GM20431 (cell line): ENCODE data around the gene MSS51.

Experiments
- in situ Hi-C: fragments of 300-500 bp; cut with MseI, MboI; formaldehyde crosslinking; loops from one replicate; pipeline ENCODE4 v1.15.0; 2020; ENCODE audit warnings: low sequenced_read_pairs; ENCODE audit not compliant: unreplicated experiment

The MSS51 gene

DNA sequence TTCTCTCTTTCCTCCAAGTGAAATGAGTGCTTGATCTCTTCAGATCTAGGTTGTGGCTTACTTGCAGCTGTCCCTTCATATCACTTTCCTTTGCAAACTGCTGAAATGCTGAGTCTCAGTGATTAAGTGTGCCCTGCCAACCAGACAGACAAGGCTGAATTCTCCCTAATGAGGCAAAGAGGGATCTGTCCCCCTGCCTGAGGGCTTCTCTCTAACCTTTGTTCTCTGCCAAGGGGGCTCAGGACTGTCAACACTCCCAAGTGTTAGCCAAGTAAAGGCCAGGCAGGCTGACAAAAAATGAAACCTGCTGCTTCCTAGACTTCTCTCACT lies at the start of gene MSS51:
Gene MSS51, minus strand, starts transcription at position 24 of the 330 bp plus-strand sequence. CDS start 5,277 bp downstream, outside the sequence.
- in situ Hi-C loops, result no loop called here

- in situ Hi-C loops, result no loop called here
Observed at GRCh38 chr10:73480158-73480557, 46.8 kb upstream of the MSS51 start.

DNA sequence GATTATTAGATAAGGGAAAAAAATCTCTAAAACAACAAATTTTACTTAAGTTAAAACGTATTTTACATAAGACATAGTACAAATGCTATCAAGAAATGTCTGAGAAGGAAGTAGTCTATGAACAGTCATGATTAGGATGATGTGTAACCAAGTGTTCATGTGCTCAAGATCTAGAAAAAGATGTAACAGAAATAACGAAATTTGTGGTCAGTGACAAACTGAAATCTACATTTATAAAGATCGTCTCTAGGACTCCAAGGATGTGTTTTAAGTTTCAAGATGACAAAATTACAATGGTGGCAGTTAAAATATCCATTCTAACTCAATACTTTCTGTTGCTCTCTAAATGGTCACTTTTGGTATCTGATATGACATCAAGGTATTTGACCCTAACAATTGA lies 45.3 kb upstream of the MSS51 start:
- in situ Hi-C loops, result no loop called here

DNA sequence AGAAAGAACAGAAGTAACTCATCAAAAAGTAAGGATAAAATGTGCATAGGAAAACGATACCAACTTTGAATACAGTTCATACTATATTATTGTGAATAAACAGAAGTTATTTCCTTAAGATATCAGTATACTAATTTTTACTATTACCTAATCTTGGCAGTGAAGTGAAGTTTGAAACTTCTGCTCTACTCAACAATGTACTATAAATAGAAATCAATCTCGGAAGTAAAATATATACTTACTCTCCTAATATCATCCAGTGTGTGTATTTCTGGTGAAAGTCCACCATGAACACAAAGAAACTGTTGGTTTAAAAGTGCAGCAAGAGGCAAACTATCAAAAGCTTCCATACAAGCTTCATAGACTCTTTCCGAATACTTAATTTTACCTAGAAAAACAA lies 37.9 kb upstream of the MSS51 start:
- in situ Hi-C loops, result no loop called here

GRCh38 chr10:73469579-73469978 lies 36.2 kb upstream of the MSS51 start:
- in situ Hi-C loops, result no loop called here

GRCh38 chr10:73467206-73467605 lies 33.8 kb upstream of the MSS51 start:
- in situ Hi-C loops, result no loop called here

GRCh38 chr10:73465978-73466726 lies 32.8 kb upstream of the MSS51 start:
- in situ Hi-C loops, result no loop called here

GRCh38 chr10:73460897-73461296 lies 27.5 kb upstream of the MSS51 start:
- in situ Hi-C loops, result no loop called here

DNA sequence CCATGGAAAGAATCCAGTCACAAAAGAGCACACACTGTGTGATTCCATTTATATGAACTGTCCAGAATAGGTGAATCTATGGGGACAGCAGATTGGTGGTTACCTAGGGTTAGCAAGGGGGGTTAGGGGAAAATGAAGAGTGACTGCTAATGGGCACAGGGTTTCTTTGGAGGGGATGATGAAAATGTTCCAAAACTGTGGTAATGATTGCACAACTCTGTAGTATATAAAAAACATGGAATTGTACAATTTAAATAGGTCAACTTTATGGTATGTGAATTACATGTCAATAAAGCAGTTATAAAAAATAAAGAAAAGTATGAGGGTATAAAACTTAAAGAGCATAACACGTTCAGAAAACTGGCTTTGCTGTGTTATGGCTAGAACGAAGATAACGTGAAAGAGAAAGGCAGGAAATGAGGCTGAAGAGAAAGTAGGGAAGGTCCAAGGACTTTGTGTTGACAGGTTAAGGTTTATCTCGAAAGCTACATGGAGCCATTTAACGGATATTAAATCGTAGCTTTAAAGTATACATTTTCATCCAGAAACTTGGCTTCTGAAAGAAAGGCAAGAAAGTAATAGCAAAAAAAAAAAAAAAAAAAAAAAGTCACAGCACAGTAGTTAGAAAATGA lies 26.4 kb upstream of the MSS51 start:
- in situ Hi-C loops, result no loop called here

GRCh38 chr10:73456187-73456890 lies 23.0 kb upstream of the MSS51 start:
- in situ Hi-C loops, result no loop called here

DNA sequence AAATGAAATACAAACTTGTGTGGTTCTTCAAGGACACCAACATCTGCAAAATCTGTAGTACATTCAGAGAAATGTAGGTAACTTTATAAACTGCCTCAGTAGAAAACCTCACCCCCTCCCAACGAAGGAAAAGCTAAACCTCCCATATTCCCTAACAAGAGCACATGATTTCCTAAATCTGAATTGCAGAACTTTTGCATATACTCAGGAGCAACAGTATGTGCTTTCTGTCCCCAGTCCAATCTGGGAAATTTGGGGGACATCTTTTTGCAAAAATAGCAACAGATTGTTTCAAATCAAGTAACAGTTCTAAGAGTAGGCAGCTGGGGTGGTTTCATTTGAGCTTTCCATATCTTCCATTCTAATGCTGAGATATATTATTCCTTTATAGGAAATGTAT lies 15.8 kb upstream of the MSS51 start:
- in situ Hi-C loops, result no loop called here

DNA sequence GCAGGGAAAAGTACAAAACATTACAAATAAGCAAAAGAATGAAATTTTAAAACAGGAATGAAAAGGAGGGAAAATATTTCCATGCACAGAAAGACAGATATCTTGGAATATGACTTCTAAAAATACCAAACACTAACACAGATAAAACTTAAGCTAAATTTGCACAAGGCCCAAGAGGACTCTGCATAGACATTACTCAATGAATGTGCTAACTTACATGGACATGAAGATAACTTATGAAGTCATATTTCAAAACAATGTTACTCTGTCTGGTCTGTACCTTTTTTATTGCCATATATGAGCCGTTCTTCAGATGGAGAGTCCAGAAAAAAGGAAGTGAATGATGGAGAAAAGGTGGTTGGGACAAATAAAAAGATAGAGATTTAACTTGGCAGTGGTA lies 15.0 kb upstream of the MSS51 start:
- in situ Hi-C loops, result no loop called here

GRCh38 chr10:73446926-73447325 lies 13.6 kb upstream of the MSS51 start:
- in situ Hi-C loops, result no loop called here

DNA sequence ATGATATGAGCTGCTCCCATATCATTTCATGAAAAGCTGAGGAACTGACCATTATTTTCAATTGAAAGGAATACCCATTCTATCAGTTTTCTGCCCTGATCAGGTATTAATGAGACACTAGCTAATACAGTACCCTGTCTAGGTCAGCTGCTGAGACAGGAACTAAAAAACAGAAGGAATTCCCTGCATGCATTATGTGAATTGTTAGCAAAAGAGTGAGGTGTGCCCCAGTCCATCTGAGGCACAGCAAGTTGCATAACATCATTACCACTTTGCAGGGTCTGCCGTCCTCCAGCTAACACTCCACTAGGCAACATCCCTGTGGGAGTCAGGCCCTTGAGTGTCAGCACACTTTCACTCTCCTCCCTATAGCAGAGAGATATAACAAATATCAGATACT lies 11.1 kb upstream of the MSS51 start:
- in situ Hi-C loops, result no loop called here

GRCh38 chr10:73439605-73440312 lies 6.4 kb upstream of the MSS51 start:
- in situ Hi-C loops, result no loop called here

- in situ Hi-C loops, result no loop called here
Observed at GRCh38 chr10:73439055-73439454, 5.7 kb upstream of the MSS51 start.

GRCh38 chr10:73432646-73433537 lies 469 bp downstream of the MSS51 start:
- in situ Hi-C loops, result no loop called here

DNA sequence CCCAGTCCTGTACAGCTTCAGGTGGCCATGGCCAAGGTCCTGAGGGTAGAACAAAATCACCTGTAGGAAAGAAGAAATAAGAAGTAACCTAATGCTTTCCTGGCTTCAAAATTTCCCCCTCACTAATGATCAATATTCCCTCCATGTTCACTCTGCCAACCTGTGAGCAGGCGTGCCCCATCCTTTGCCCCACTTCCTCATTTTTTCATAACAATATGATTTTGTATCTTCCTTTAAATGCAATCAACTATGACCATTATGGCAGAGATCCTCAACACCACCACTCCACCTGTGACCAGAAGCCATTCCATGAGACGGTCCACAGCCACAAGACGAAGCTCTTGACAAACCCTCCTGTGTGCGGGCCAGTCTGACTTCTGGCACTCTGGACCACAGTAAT lies 7.0 kb downstream of the MSS51 start:
- in situ Hi-C loops, result no loop called here

DNA sequence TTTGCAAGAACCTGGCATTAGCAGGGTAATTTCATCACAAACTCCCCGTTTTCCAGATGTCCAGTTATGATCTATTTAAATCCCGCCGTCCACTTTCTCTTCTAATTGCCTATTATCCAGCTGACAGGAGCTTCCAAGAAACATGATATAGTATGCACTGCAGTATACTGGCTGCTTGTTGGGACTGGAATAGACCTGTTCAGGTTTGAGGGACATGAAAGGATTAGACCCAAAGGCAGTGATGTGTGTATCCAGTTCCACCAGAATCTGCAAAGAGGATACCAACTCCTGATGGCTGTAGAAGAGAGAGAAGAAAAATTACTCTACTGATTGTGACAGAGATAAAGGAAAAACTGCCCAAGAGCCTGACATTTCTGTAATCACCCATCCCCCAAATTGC lies 8.9 kb downstream of the MSS51 start:
- in situ Hi-C loops, result no loop called here

GRCh38 chr10:73423309-73423708 lies 10.1 kb downstream of the MSS51 start:
- in situ Hi-C loops, result no loop called here
